D341Med (cell line): ENCODE measurements around the gene DEFB128.

ENCODE experiments used
- DNase-seq: peaks from one replicate; pipeline ENCODE4 v3.0.0; 2012; ENCODE audit warnings: low spot score

DEFB128 gene

GRCh38 chr20:152131-152530, 37.4 kb downstream of the DEFB128 start:
- no peak for DNase-seq

DNA sequence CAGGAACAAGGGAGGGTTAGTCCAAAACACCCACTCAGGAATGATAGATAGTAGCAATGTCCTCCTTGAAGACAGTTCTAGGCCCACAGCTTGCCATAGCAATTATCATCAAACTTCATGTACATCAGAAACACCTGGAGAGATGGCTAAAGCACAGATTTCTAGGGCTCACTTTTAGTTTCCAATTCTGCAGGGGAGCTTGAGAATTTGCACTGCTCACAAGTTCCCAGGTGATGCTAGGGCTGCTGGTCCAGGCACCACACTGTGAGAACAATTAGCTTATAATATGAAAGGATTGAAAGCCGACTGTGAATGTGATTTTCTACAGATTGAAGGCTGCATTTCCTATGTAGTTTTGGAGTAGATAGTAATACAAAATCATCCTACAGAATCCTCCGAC, 43.6 kb downstream of the DEFB128 start:
- DNase-seq, result no peak

- no peak for DNase-seq
Observed at GRCh38 chr20:142290-142689, 47.2 kb downstream of the DEFB128 start, which contains the start of gene DEFB126. TSS of gene DEFB126 (plus strand) at chr20:142590. CDS start at chr20:142629, 39 bp downstream.
